Pancreas (tissue), 10 donors: ENCODE data around the gene KNTC1. TPM values are rescaled to one million over a fixed set of nuclear protein-coding genes. Genes with fewer than 3 reads are reported as not detected.

Experiments
- ATAC-seq, 4 donors: fragments of 200-7000 bp; cut with Tn5 transposase; one replicate each; pipeline versions ENCODE4 v1.8.0 to v1.9.1; 2020; ENCODE audit warnings: mild to moderate bottlenecking in 4 of 4, moderate library complexity in 4 of 4
- DNase-seq, 6 donors: peaks; one replicate each; pipeline ENCODE4 v3.0.0-alpha.2; 2020
- FAIRE-seq: peaks from 2 replicates; lab custom pipeline; 2012; peaks lifted over from hg19 to GRCh38; lab: Jason Lieb, UNC
- H3K27ac ChIP-seq, 4 donors: fragments of 200-600 bp; sonication (generic); 1 replicate in 3 of 4; 2 replicates in 1 of 4; pipeline versions ENCODE4 v1.5.0 to v1.8.0; 2020
- H3K27me3 ChIP-seq, 4 donors: fragments of 200-600 bp; one replicate each; pipeline ENCODE4 v1.8.0; 2021
- H3K36me3 ChIP-seq, 3 donors: fragments of 200-600 bp; sonication (generic) in 1 of 3; one replicate each; pipeline versions ENCODE4 v1.5.0 to v1.8.0; 2020 to 2021
- H3K4me1 ChIP-seq, 3 donors: fragments of 200-600 bp; one replicate each; pipeline ENCODE4 v1.8.0; 2021
- H3K4me3 ChIP-seq, 4 donors: fragments of 200-600 bp; sonication (generic) in 2 of 4; one replicate each; pipeline versions ENCODE4 v1.5.0 to v1.8.0; 2020 to 2021
- H3K9me3 ChIP-seq, 4 donors: fragments of 200-600 bp; one replicate each; pipeline ENCODE4 v1.8.0; 2021
- CTCF ChIP-seq, 4 donors: fragments of 200-600 bp; sonication (generic) in 3 of 4; IDR thresholded peaks; one replicate each; pipeline versions ENCODE4 v1.5.0 to v1.8.0; 2021; ENCODE audit warnings: antibody characterized with exemption in 4 of 4
- WGBS, 2 donors: extraction: QIAGEN DNeasy Blood & Tissue Kit; methylation state at CpG; one replicate each; pipeline ENCODE4 v1.1.7; 2013; 5-methylcytosine and 5-hydroxymethylcytosine counted together
- intact Hi-C, 3 donors: fragments of 100-400 bp; cut with DNase I; formaldehyde crosslinking; loops; one replicate each; pipeline versions ENCODE4 v1.11.1 to v1.14.2; 2022
- polyA plus RNA-seq, 2 donors: library from polyadenylated mRNA; stranded (reverse); fragments of 200-250 nt; gene quantifications; one replicate each; pipeline ENCODE4 v1.2.3, GENCODE V29; 2013
- total RNA-seq, 6 donors: library from RNA; stranded (reverse); fragmentation: NEBNext Ultra II Directional in 4 of 6; extraction: Animal tissue kit (Norgen Biotek cat#: 25700) in 4 of 6; gene quantifications; one replicate each; pipeline versions ENCODE4 v1.2.1 to v1.2.4, GENCODE V29; 2021 to 2023
- donor health status: healthy with polysubstance abuse.
- donor health status: DM: no; HTN: no; CAD: no; lungs with moderate emphysema.
- donor health status: DM: no; HTN: no; CAD: no.
- donor health status: control.
- donor health status: control.
- donor health status: Bipolar disorder and iron deficiency.
- donor health status: DM: yes; HTN: yes; CAD: no.
- donor health status: DM: no; HTN: no; CAD: no.
- donor health status: DM: no; HTN: no; CAD: no.
- donor health status: DM: yes; HTN: yes; CAD: no.

Gene KNTC1
- total and polyA plus RNA-seq, 8 donors: 2.7 to 10.2 (median 4.9) TPM

- DNase-seq: no peak
Measured at GRCh38 chr12:122538496-122538895, 11.4 kb downstream of the KNTC1 start.

GRCh38 chr12:122544537-122544936 is 17.5 kb downstream of the KNTC1 start:
- Histone ChIP-seq H3K4me3 (no peak overlapping the region), H3K9me3 (no peaks in the 10 kb centered on the region), H3K27ac (no peak overlapping the region), H3K4me1 (peaks cover 0 to under 1% (median 0%) of the 10 kb centered on the region in 3 donors), H3K36me3 (no peaks in the 10 kb centered on the region), H3K27me3 (no peaks in the 10 kb centered on the region)
- DNase-seq (no peak), FAIRE-seq (no peak), ATAC-seq (no peak)
- intact Hi-C loops: no loop called here
- TF ChIP-seq CTCF (IDR thresholded peaks at IDR 0.05): no peak
- WGBS, 2 donors: 93 to 97% methylated on average over 2 of the region's 2 CpGs

More at GRCh38 chr12:122538496-122538895, 11.4 kb downstream of the KNTC1 start:
- 38 to 48% methylated on average over 5 of the region's 5 CpGs for WGBS, 2 donors
- FAIRE-seq (no peak), ATAC-seq (peak; percentile 44 to 88 (median 71))
- no peak overlapping the region for H3K4me3 ChIP-seq
- H3K27ac ChIP-seq: peak overlapping the region in 2 of 4 donors; percentile 42 to 48
- H3K27me3 ChIP-seq: no peaks in the 10 kb centered on the region
- H3K36me3 ChIP-seq: no peaks in the 10 kb centered on the region
- intact Hi-C loops: no loop called here
- peaks cover 0 to 4% (median 0%) of the 10 kb centered on the region in 3 donors for H3K4me1 ChIP-seq
- no peaks in the 10 kb centered on the region for H3K9me3 ChIP-seq
- TF ChIP-seq CTCF (IDR thresholded peaks at IDR 0.05): no peak

GRCh38 chr12:122545855-122546254 is 18.8 kb downstream of the KNTC1 start:
- Histone ChIP-seq H3K4me1 (no peaks in the 10 kb centered on the region), H3K27me3 (no peaks in the 10 kb centered on the region), H3K36me3 (no peaks in the 10 kb centered on the region), H3K4me3 (no peak overlapping the region), H3K27ac (no peak overlapping the region), H3K9me3 (no peaks in the 10 kb centered on the region)
- no peak for TF ChIP-seq CTCF (IDR thresholded peaks at IDR 0.05)
- 95 to 97% methylated on average over 2 of the region's 2 CpGs for WGBS, 2 donors
- intact Hi-C loops: no loop called here
- FAIRE-seq (no peak), DNase-seq (no peak), ATAC-seq (no peak)

GRCh38 chr12:122547330-122547729 is 20.3 kb downstream of the KNTC1 start:
- H3K27ac ChIP-seq: no peak overlapping the region
- FAIRE-seq (no peak), ATAC-seq (no peak), DNase-seq (no peak)
- TF ChIP-seq CTCF (IDR thresholded peaks at IDR 0.05): no peak
- H3K27me3 ChIP-seq: no peaks in the 10 kb centered on the region
- H3K9me3 ChIP-seq: no peaks in the 10 kb centered on the region
- intact Hi-C loops: no loop called here
- no peaks in the 10 kb centered on the region for H3K4me1 ChIP-seq
- H3K36me3 ChIP-seq: no peaks in the 10 kb centered on the region
- WGBS, 2 donors: 76 to 83% methylated on average over 5 of the region's 5 CpGs
- H3K4me3 ChIP-seq: no peak overlapping the region

GRCh38 chr12:122558745-122559641 is 31.9 kb downstream of the KNTC1 start:
- no peak for DNase-seq
- ATAC-seq: no peak
- H3K4me3 ChIP-seq: no peak overlapping the region
- intact Hi-C loops: no loop called here
- no peak overlapping the region for H3K27ac ChIP-seq
- H3K9me3 ChIP-seq: no peaks in the 10 kb centered on the region
- TF ChIP-seq CTCF (IDR thresholded peaks at IDR 0.05): no peak
- 97 to 98% methylated on average over 16 of the region's 16 CpGs for WGBS, 2 donors
- H3K36me3 ChIP-seq: no peaks in the 10 kb centered on the region
- H3K27me3 ChIP-seq: no peaks in the 10 kb centered on the region
- FAIRE-seq: no peak
- no peaks in the 10 kb centered on the region for H3K4me1 ChIP-seq
